HG03045 (cell line): Measurements from ENCODE around the gene FGD3.
A peak's percentile ranks its signal among the peaks of the same experiment; 100 is the strongest.

Experiments used
- ATAC-seq: cut with Tn5 transposase; IDR thresholded peaks from one replicate; pipeline ENCODE4 v1.9.1; 2021; ENCODE audit warnings: mild to moderate bottlenecking, moderate library complexity; ENCODE audit not compliant: unreplicated experiment

The FGD3 gene

GRCh38 chr9:92954049-92954861 is 6.9 kb downstream of the FGD3 start:
- peak; percentile 60 for ATAC-seq

GRCh38 chr9:92954886-92955285 is 7.6 kb downstream of the FGD3 start:
- ATAC-seq: no peak

- ATAC-seq: no peak
Measured at GRCh38 chr9:92960561-92961290, 13.4 kb downstream of the FGD3 start.

- ATAC-seq: no peak
Measured at GRCh38 chr9:92961627-92962302, 14.4 kb downstream of the FGD3 start.

GRCh38 chr9:92962303-92962649 is 15.0 kb downstream of the FGD3 start:
- no peak for ATAC-seq

GRCh38 chr9:92962846-92963245 is 15.5 kb downstream of the FGD3 start:
- ATAC-seq: no peak

GRCh38 chr9:92963831-92964606 is 16.7 kb downstream of the FGD3 start:
- peak; percentile 65 for ATAC-seq

- no peak for ATAC-seq
Measured at GRCh38 chr9:92964607-92965060, 17.3 kb downstream of the FGD3 start.

GRCh38 chr9:92965061-92965758 is 17.9 kb downstream of the FGD3 start:
- no peak for ATAC-seq

GRCh38 chr9:92965759-92966517 is 18.6 kb downstream of the FGD3 start:
- ATAC-seq: no peak

- ATAC-seq: no peak
Measured at GRCh38 chr9:92966518-92966800, 19.1 kb downstream of the FGD3 start.

- no peak for ATAC-seq
Measured at GRCh38 chr9:92968081-92968480, 20.8 kb downstream of the FGD3 start.

- ATAC-seq: no peak
Measured at GRCh38 chr9:92969516-92970466, 22.5 kb downstream of the FGD3 start.

GRCh38 chr9:92970467-92970923 is 23.2 kb downstream of the FGD3 start:
- no peak for ATAC-seq

- ATAC-seq: no peak
Measured at GRCh38 chr9:92971121-92971520, 23.8 kb downstream of the FGD3 start.

- no peak for ATAC-seq
Measured at GRCh38 chr9:92971776-92972175, 24.5 kb downstream of the FGD3 start.

- no peak for ATAC-seq
Measured at GRCh38 chr9:92973700-92974099, 26.4 kb downstream of the FGD3 start.

GRCh38 chr9:92974161-92974661 is 26.9 kb downstream of the FGD3 start:
- ATAC-seq: no peak
